Sigmoid colon (tissue), 4 donors: Measurements from ENCODE around the gene RNU6-7.

Source experiments
- EP300 ChIP-seq, 4 donors: sonication (generic); formaldehyde crosslinking; IDR thresholded peaks; one replicate each; pipeline ENCODE4 v1.6.1; 2017; ENCODE audit warnings: antibody characterized with exemption in 4 of 4
- POLR2A ChIP-seq, 2 donors: fragments of 450-650 bp; IDR thresholded peaks; one replicate each; pipeline ENCODE4 v1.6.1; 2016; ENCODE audit warnings: antibody characterized with exemption in 2 of 2, mild to moderate bottlenecking in 2 of 2, moderate library complexity in 2 of 2
- POLR2AphosphoS5 ChIP-seq, 4 donors: sonication (generic); formaldehyde crosslinking; IDR thresholded peaks; one replicate each; pipeline ENCODE4 v1.6.1; 2017; ENCODE audit warnings: antibody characterized with exemption in 4 of 4
- TF ChIP-seq, protein P1 (sequence below), 4 experiments: fragments of 450-650 bp in 3 of 4; fragments of 200-600 bp in 1 of 4; IDR thresholded peaks; one replicate each; pipeline ENCODE4 v1.5.1; 2016 to 2019; ENCODE audit warnings: antibody characterized with exemption in 4 of 4, mild to moderate bottlenecking in 3 of 4, moderate library complexity in 2 of 4

DNA sequence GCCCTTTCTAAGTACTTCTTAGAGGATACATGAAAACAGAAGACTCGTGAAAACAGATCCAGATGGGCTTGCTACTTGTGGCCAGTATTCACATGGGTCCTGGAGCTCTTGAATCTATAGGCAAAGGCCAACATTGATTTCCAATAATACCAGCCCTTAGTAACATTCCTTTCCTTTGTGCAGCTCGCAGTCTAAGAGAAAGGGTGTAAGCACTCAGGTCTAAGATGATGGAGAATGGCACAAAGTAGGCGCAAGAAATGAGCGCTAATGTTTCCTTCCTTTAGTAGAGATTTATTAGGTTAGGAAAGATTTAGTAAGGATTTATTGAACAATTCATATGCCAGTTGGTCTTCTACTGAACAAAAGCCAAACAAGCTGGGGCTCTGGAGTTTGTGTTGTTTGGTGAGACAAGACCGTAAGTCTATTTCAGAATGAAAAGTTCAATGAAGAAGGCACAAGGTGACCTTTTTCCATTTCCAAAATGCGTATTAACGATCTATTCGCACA is 699 bp downstream of the RNU6-7 start:
- TF ChIP-seq POLR2A (IDR thresholded peaks at IDR 0.05) (no peak), EP300 (IDR thresholded peaks at IDR 0.05) (no peak), POLR2AphosphoS5 (IDR thresholded peaks at IDR 0.05) (no peak)
- TF ChIP-seq, protein P1, sequence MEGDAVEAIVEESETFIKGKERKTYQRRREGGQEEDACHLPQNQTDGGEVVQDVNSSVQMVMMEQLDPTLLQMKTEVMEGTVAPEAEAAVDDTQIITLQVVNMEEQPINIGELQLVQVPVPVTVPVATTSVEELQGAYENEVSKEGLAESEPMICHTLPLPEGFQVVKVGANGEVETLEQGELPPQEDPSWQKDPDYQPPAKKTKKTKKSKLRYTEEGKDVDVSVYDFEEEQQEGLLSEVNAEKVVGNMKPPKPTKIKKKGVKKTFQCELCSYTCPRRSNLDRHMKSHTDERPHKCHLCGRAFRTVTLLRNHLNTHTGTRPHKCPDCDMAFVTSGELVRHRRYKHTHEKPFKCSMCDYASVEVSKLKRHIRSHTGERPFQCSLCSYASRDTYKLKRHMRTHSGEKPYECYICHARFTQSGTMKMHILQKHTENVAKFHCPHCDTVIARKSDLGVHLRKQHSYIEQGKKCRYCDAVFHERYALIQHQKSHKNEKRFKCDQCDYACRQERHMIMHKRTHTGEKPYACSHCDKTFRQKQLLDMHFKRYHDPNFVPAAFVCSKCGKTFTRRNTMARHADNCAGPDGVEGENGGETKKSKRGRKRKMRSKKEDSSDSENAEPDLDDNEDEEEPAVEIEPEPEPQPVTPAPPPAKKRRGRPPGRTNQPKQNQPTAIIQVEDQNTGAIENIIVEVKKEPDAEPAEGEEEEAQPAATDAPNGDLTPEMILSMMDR (IDR thresholded peaks at IDR 0.05) = no peak
